HK-2 (cell line): ENCODE results near the gene ZNF367.
"Not testable (repeated sequence)": the region's sequence is repeated elsewhere in the genome, so short reads cannot be mapped to it uniquely, and the experiment has no call there.

Source experiments
- DNase-seq: peaks from one replicate; pipeline ENCODE4 v3.0.0-alpha.2; 2018; ENCODE audit not compliant: unreplicated experiment

Gene ZNF367

GRCh38 chr9:96400132-96400910 lies 17.8 kb downstream of the ZNF367 start:
- no peak for DNase-seq

GRCh38 chr9:96399325-96399633 lies 18.9 kb downstream of the ZNF367 start:
- DNase-seq: no peak

GRCh38 chr9:96398582-96399324 lies 19.4 kb downstream of the ZNF367 start:
- no peak for DNase-seq

DNA sequence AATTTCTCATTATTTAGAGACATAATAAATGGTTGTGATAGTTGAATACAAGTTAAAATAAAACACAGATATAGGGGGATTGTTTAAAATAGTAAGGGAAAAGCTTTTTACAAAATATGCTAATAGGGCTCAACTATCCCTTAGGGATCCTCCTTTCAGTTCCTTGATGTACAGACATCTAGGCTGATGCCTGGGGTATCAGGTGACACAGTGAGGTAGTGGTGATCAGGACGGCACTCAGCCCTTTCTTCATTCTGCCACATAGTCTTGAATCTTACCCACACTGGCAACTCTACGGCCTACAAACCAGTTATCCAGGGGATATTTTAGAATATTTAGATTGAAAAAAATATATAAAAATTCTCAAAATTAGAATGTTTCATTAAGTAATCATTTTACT lies 22.2 kb downstream of the ZNF367 start:
- no peak for DNase-seq

DNA sequence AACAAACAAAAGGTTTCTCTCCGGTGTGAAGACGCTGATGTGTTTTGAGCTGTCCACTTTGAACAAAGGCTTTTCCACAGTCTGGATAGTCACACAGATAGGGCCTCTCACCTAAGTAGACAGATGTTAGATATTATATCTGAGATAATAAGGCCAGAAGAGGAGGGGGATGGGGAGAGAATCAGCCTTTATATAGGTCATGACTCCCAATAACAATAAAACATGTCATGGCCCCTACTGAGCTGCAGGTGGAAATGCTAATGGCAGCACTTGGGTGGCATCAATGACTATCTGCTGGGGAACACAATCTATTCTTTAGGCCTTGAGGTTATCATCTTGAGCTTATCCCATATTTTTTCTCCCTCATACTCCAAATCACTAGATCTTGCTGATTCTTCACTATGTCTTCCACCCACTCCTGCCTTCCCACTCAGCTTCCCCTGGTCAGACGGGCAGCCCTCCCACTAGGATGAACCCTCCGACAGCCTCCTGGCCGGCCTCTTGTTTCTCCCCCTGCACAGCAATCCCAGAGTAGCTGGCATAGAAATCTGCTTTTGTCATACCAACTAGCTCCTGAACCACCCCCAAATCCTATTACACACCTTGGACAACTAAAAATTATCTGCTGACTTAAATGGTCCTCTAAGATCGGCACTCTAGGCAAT lies 23.2 kb downstream of the ZNF367 start:
- DNase-seq: no peak

GRCh38 chr9:96392263-96392662 lies 25.9 kb downstream of the ZNF367 start:
- DNase-seq: no peak

- DNase-seq: no peak
Measured at GRCh38 chr9:96391021-96391765, 27.0 kb downstream of the ZNF367 start.

DNA sequence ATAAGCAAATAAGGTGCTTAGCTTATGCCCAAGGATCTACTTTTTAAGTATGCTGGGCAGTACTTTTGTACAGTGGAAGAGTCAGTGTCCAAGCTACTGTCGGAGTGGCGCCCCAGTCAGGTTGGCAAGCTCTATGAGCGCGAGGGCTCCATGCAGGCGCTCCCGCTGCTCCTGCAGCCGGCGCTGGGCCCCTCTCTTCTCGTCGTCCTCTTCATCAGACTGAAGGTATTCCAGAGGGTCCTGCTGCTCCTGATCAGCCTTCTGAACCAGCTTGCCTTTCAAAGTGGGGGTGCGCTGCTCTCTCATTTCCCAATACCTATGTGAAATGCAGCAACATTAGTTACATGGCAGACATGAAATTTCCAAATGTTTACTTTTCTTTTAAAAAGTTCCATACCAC lies 30.0 kb downstream of the ZNF367 start:
- DNase-seq: no peak

DNA sequence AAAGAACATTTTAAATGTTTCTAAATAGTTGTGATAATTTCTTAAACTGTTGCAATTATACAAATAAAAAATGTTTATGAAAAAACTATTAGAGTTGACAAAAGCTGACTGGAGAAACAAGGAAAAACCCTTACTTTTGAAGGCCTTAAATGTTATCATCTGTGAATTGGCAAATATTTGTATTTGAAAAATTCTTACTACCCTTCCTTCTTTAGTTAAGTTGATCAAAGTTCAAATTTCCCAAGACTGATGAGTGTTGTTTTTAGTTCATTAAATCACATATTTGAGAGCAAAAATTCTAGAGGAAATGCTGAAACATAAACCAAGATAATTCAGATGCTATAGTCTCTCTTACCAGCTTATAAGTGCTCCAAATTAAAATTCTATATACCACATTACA lies 32.0 kb downstream of the ZNF367 start:
- DNase-seq: no peak

- peak; percentile 73 for DNase-seq
Measured at GRCh38 chr9:96383165-96383942, 34.8 kb downstream of the ZNF367 start, which contains the start of gene SLC35D2. Gene SLC35D2 (minus strand): TSS chr9:96383711. CDS start chr9:96383634, 77 bp downstream.

- DNase-seq: no peak
Measured at GRCh38 chr9:96382839-96383164, 35.4 kb downstream of the ZNF367 start.

- peak; percentile 14 for DNase-seq
Measured at GRCh38 chr9:96382175-96382574, 36.0 kb downstream of the ZNF367 start.

DNA sequence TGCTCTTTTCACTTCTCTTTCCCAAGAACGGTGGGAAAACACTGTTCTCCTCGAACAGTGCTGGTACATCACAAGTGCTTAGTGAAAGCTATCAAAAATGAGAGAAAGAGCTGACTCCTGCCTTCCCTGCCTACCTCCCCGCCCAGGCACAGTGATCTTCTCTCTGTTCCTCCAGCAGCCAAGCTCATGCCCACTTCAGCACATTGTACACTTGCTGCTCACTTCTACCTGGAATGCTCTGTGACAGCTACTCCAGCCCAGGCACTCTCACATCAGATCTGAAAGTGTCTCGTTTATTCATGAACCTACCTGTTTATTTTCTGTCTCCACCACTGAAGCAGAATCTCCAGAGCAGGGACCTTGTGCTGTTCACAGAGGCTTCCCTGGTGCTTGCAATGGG lies 36.5 kb downstream of the ZNF367 start:
- no peak for DNase-seq

- DNase-seq: no peak
Measured at GRCh38 chr9:96381125-96381524, 37.0 kb downstream of the ZNF367 start.

DNA sequence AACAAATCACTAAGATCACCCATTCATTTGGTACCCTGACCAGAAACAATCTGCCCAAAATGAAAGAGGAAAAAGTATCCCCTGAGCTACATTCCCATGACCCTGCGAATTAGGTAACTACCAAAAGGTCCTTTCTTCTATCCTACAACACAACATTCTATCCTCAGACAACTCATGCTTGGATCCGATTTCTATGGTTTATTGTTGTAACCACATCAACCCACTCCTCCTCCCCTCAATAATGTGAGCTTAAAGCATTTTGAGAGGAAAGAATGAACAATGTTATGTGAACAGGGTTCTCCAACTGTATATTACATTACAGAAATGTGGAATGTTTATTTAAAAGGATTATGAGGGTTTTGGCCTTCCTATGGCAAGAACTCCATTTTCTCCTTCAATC lies 38.7 kb downstream of the ZNF367 start:
- DNase-seq: no peak

DNA sequence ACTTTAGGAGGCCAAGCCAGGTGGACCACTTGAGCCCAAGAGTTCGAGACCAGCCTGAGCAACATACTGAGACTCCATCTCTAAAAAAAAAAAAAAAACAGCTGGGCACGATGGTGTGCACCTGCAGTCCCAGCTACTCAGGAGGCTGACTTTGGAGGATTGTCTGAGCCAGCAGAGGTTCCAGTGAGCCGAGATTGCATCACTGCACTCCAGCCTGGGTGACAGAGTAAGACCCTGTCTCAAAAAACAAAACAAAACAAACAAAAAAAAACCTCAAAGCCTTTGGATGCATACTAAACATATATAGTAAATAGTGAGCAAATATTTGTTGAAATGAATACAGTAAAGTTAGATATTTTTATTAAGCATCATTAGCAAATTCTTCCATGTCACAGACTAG lies 40.0 kb downstream of the ZNF367 start:
- DNase-seq: no peak

GRCh38 chr9:96376891-96377874 lies 41.0 kb downstream of the ZNF367 start:
- DNase-seq: peak; percentile 28

DNA sequence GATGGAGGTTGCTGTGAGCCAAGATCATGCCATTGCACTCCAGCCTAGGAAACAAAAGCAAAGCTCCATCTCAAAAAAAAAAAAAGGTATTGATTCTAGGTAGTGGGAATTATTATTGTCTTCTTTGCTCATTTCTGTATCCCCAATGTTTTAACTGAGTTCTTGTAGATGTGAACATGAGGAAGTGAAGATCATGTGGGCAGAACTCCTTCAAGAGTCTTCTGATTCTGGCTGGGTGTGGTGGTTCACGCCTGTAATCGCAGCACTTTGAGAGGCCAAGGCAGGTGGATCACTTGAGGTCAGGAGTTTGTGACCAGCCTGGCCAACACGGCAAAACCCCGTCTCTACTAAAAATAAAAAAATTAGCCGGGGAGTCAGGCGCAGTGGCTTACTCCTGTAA lies 42.7 kb downstream of the ZNF367 start:
- DNase-seq: not testable (repeated sequence)

- DNase-seq: no peak
Measured at GRCh38 chr9:96367943-96368342, 50.2 kb downstream of the ZNF367 start.
